ENCODE results near the gene MERTK.

GRCh38 chr2:112061840-112062239 is 163.4 kb downstream of the MERTK start:
- TF ChIP-seq SIN3A (conservative IDR thresholded peaks at IDR 0.05 in 1 of 2, IDR thresholded peaks at IDR 0.05 in 1 of 2; ENCODE audit: low read depth in 1 of 2, low read length in 2 of 2) (no peak), EZH2 (IDR thresholded peaks at IDR 0.05; ENCODE audit: low read depth, low read length, severe bottlenecking) (no peak), ASH2L (IDR thresholded peaks at IDR 0.05; ENCODE audit: low read length) (no peak), POLR2AphosphoS5 (IDR thresholded peaks at IDR 0.05; ENCODE audit: low read depth, low read length) (no peak), USF2 (IDR thresholded peaks at IDR 0.05; ENCODE audit: low read length) (no peak), FOSL1 (IDR thresholded peaks at IDR 0.05; ENCODE audit: insufficient read depth, low read depth, low read length) (no peak), TCF12 (IDR thresholded peaks at IDR 0.05; ENCODE audit: low read depth, low read length) (no peak), CTCF (IDR thresholded peaks at IDR 0.05; ENCODE audit: control extremely low read depth in 1 of 3, insufficient read depth in 1 of 3, low read depth in 1 of 3, low read length in 3 of 3) (no peak), BRCA1 (IDR thresholded peaks at IDR 0.05; ENCODE audit: low read depth, low read length) (no peak), SRF (IDR thresholded peaks at IDR 0.05; ENCODE audit: low read depth, low read length) (no peak), EGR1 (IDR thresholded peaks at IDR 0.05; ENCODE audit: borderline replicate concordance, low read depth, low read length) (no peak), POLR2A (IDR thresholded peaks at IDR 0.05; ENCODE audit: control extremely low read depth in 1 of 2, low read depth in 2 of 2, low read length in 2 of 2) (no peak), SP2 (IDR thresholded peaks at IDR 0.05; ENCODE audit: low read length) (no peak)

All from H1 (cell line).